Endothelial cell of umbilical vein (primary cell): ENCODE measurements around the gene WFIKKN1.

Experiments
- CTCF ChIP-seq, 2 donors: IDR thresholded peaks; 1 replicate in 1 of 2; 2 replicates in 1 of 2; pipeline ENCODE4 v1.5.1; 2011; ENCODE audit warnings: low read length in 2 of 2, mild to moderate bottlenecking in 2 of 2, moderate library complexity in 2 of 2, control low read depth in 1 of 2, inconsistent platforms in 1 of 2, low read depth in 1 of 2; ENCODE audit not compliant: insufficient read depth in 1 of 2; ENCODE audit errors: extremely low read depth in 1 of 2
- GATA2 ChIP-seq: IDR thresholded peaks from 2 replicates; pipeline ENCODE4 v1.7.0; 2011; ENCODE audit warnings: low read depth, mild to moderate bottlenecking, moderate library complexity, mixed read lengths, low read length; ENCODE audit not compliant: insufficient read length, insufficient read depth
- POLR2A ChIP-seq: IDR thresholded peaks from 2 replicates; pipeline ENCODE4 v1.6.1; 2012; ENCODE audit warnings: low read depth, mild to moderate bottlenecking, control low read depth, low read length

GRCh38 chr16:682493-683395 lies 52.0 kb downstream of the WFIKKN1 start:
- TF ChIP-seq GATA2: no peak
- no peak for TF ChIP-seq CTCF (IDR thresholded peaks at IDR 0.05; ENCODE audit: extremely low read depth in 1 of 2, insufficient read depth in 1 of 2, low read depth in 1 of 2, low read length in 2 of 2)
- TF ChIP-seq POLR2A: no peak
